Mesendoderm (in vitro differentiated cells): ENCODE results near the gene REM2.

Experiments used
- DNase-seq: peaks from one replicate; pipeline ENCODE4 v3.0.0; 2013
- H2AK5ac ChIP-seq: 2 replicates; pipeline ENCODE4 v1.6.1; 2013; ENCODE audit warnings: low read length, inconsistent platforms
- H2BK120ac ChIP-seq: 2 replicates; pipeline ENCODE4 v1.6.1; 2013; ENCODE audit warnings: low read depth, mild to moderate bottlenecking, low read length, moderate library complexity, mixed read lengths
- H2BK15ac ChIP-seq: replicated peaks from 2 replicates; pipeline ENCODE4 v1.6.1; 2013; ENCODE audit warnings: low read depth, mild to moderate bottlenecking, moderate library complexity
- H2BK5ac ChIP-seq: 2 replicates; pipeline ENCODE4 v1.6.1; 2013; ENCODE audit warnings: low read length, inconsistent platforms
- H3K18ac ChIP-seq: 2 replicates; pipeline ENCODE4 v1.6.1; 2013; ENCODE audit warnings: mild to moderate bottlenecking, low read length, mixed read lengths
- H3K23ac ChIP-seq: one replicate; pipeline ENCODE4 v1.6.1; 2013; ENCODE audit warnings: low read length
- H3K27ac ChIP-seq: 2 replicates; pipeline ENCODE4 v1.5.1; 2013; ENCODE audit warnings: low read depth, mild to moderate bottlenecking, inconsistent platforms, low read length, moderate library complexity
- H3K27me3 ChIP-seq: 2 replicates; pipeline ENCODE4 v1.6.1; 2013; ENCODE audit warnings: low read length, control low read depth, mild to moderate bottlenecking, inconsistent platforms; ENCODE audit not compliant: insufficient read depth, poor library complexity
- H3K36me3 ChIP-seq: 2 replicates; pipeline ENCODE4 v1.6.1; 2013; ENCODE audit warnings: low read length, inconsistent platforms; ENCODE audit not compliant: control insufficient read depth, insufficient read depth
- H3K4ac ChIP-seq: one replicate; pipeline ENCODE4 v1.6.1; 2013; ENCODE audit warnings: low read depth, mild to moderate bottlenecking, low read length, moderate library complexity
- H3K4me1 ChIP-seq: 2 replicates; pipeline ENCODE4 v1.6.1; 2013; ENCODE audit warnings: low read depth, low read length, inconsistent platforms; ENCODE audit not compliant: control insufficient read depth
- H3K4me2 ChIP-seq: 2 replicates; pipeline ENCODE4 v1.6.1; 2013; ENCODE audit warnings: low read length
- H3K4me3 ChIP-seq: 2 replicates; pipeline ENCODE4 v1.5.1; 2013; ENCODE audit warnings: mild to moderate bottlenecking, low read length
- H3K56ac ChIP-seq: one replicate; pipeline ENCODE4 v1.6.1; 2013; ENCODE audit warnings: low read length
- H3K79me1 ChIP-seq: 2 replicates; pipeline ENCODE4 v1.6.1; 2013; ENCODE audit warnings: low read length, inconsistent platforms
- H3K79me2 ChIP-seq: 2 replicates; pipeline ENCODE4 v1.6.1; 2013; ENCODE audit warnings: mild to moderate bottlenecking, low read length; ENCODE audit not compliant: control insufficient read depth, insufficient read depth
- H3K9ac ChIP-seq: 2 replicates; pipeline ENCODE4 v1.6.1; 2013; ENCODE audit warnings: low read length, inconsistent platforms
- H4K5ac ChIP-seq: one replicate; pipeline ENCODE4 v1.6.1; 2013; ENCODE audit warnings: low read length
- H4K8ac ChIP-seq: one replicate; pipeline ENCODE4 v1.6.1; 2013; ENCODE audit warnings: low read depth, mild to moderate bottlenecking, control low read depth, low read length, moderate library complexity
- WGBS: extraction: QIAGEN DNeasy Blood & Tissue Kit; methylation state at CpG from one replicate; pipeline ENCODE4 v1.1.7; 2013; ENCODE audit warnings: low lambda C conversion rate, missing lambda C conversion rate; ENCODE audit not compliant: insufficient coverage; ENCODE audit errors: extremely low coverage; 5-methylcytosine and 5-hydroxymethylcytosine counted together

Gene REM2

DNA sequence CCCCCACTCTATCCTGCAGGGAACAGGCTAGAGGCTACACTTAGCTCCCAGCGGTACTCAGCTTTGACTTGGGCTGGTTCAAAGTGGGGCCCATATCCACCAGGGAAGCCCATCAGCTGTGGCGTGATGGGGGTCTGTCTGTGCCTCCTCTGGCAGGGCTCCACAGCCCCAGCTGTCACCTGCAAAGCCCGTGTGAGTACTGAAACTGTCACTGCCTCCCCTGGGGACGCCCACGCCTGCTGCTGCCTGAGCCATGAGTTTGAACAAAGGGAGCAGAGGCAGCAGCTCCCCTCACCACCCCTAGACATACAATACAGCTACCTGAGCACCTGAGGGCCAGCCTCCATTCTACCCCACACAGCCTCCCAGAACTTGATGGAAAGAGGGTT is 5.0 kb downstream of the REM2 start:
- H3K79me2 ChIP-seq, result no peaks in the 10 kb centered on the region
- peak overlapping the region; percentile 54 for H3K4me2 ChIP-seq
- no CpG with 5 or more reads among the region's 5 CpGs for whole genome bisulfite sequencing
- H2BK120ac ChIP-seq, result no peak overlapping the region
- no peak overlapping the region for H3K27ac ChIP-seq
- H4K8ac ChIP-seq, result no peak overlapping the region
- peak overlapping the region; percentile 81 for H3K56ac ChIP-seq
- H2AK5ac ChIP-seq, result peak overlapping the region; percentile 48
- no peaks in the 10 kb centered on the region for H3K79me1 ChIP-seq
- H3K27me3 ChIP-seq, result no peaks in the 10 kb centered on the region
- DNase-seq, result no peak
- H3K23ac ChIP-seq, result no peak overlapping the region
- peak overlapping the region; percentile 77 for H3K9ac ChIP-seq
- no peak overlapping the region for H3K18ac ChIP-seq
- H3K36me3 ChIP-seq, result no peaks in the 10 kb centered on the region
- no peak overlapping the region for H2BK15ac ChIP-seq
- no peak overlapping the region for H2BK5ac ChIP-seq
- H3K4ac ChIP-seq, result no peak overlapping the region
- peak overlapping the region; percentile 37 for H4K5ac ChIP-seq
- H3K4me3 ChIP-seq, result no peak overlapping the region
- peaks cover 9% of the 10 kb centered on the region for H3K4me1 ChIP-seq

DNA sequence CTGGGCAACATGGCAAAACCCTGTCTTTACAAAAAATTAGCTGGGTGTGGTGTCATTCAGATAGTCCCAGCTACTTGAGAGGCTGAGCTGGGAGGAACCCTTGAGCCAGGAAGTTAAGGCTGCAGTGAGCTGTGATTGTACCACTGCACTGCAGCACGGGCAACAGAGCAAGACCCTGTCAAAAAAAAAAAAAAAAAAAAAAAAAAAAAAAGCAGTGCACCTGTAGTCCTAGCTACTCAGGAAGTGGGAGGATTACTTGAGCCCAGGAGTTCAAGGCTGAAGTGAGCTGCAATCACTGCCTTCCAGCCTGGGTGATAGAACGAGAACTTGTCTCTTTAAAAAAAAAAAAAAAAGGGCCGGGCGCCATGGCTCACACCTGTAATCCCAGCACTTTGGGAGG is 5.6 kb downstream of the REM2 start:
- H3K23ac ChIP-seq, result no peak overlapping the region
- DNase-seq, result no peak
- H4K8ac ChIP-seq, result no peak overlapping the region
- H3K27ac ChIP-seq, result no peak overlapping the region
- H3K27me3 ChIP-seq, result no peaks in the 10 kb centered on the region
- no peak overlapping the region for H3K4ac ChIP-seq
- no peak overlapping the region for H3K9ac ChIP-seq
- no peaks in the 10 kb centered on the region for H3K79me2 ChIP-seq
- no peaks in the 10 kb centered on the region for H3K36me3 ChIP-seq
- no CpG with 5 or more reads among the region's 4 CpGs for WGBS
- H4K5ac ChIP-seq, result no peak overlapping the region
- H2BK15ac ChIP-seq, result no peak overlapping the region
- no peak overlapping the region for H3K56ac ChIP-seq
- no peak overlapping the region for H2AK5ac ChIP-seq
- no peaks in the 10 kb centered on the region for H3K79me1 ChIP-seq
- H3K4me3 ChIP-seq, result no peak overlapping the region
- H3K18ac ChIP-seq, result no peak overlapping the region
- no peak overlapping the region for H3K4me2 ChIP-seq
- no peak overlapping the region for H2BK120ac ChIP-seq
- no peak overlapping the region for H2BK5ac ChIP-seq
- H3K4me1 ChIP-seq, result peaks cover 4% of the 10 kb centered on the region

DNA sequence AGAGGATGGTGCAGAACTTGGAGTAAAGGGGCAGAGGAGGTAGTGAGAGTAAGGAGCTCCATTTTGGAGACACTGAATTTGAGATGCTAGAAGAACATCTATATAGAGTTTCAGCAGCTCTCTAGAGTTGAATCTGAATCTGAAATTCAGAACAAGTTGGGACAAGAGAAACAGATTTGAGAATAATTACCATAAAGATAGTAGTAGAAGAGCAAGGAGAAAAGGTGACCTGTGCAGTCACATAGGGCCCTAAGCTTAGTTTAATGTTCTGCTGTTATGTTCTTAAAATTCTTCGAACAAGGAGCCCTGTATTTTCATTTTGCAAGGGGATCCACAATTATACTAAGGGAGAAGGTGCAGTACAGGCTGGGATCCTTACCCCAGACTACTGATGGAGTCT is 7.4 kb downstream of the REM2 start:
- Histone ChIP-seq H3K36me3 (no peaks in the 10 kb centered on the region), H4K5ac (no peak overlapping the region), H3K79me2 (no peaks in the 10 kb centered on the region), H2BK15ac (no peak overlapping the region), H3K4me1 (peaks cover 3% of the 10 kb centered on the region), H3K9ac (no peak overlapping the region), H2BK5ac (no peak overlapping the region), H3K56ac (no peak overlapping the region), H3K79me1 (no peaks in the 10 kb centered on the region), H3K4me2 (no peak overlapping the region), H4K8ac (no peak overlapping the region), H3K18ac (no peak overlapping the region), H2AK5ac (no peak overlapping the region), H3K27ac (no peak overlapping the region), H3K4me3 (no peak overlapping the region), H3K23ac (no peak overlapping the region), H3K4ac (no peak overlapping the region), H3K27me3 (no peaks in the 10 kb centered on the region), H2BK120ac (no peak overlapping the region)
- DNase-seq, result no peak
- WGBS, result no CpG with 5 or more reads among the region's 1 CpG

DNA sequence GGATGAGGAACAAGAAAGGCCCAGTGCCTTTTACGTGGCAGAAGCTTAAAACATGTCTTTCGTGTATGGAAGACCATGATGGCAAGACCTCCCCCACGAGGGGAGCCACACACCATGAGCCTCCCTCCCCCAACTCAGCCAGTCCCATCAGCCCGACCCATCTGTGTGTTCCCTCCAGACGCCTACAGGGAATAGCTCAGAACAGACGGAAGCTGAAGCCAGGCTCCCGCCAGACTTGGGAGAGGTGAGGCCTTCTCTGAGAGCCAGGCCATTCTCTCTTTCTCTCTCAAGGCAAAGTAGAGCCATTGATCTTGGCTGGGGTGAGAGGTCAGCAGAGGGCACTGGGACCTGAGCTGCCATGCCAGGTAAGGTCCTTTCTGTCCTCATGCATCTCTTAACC is 9.5 kb downstream of the REM2 start:
- Histone ChIP-seq H3K27ac (no peak overlapping the region), H2AK5ac (no peak overlapping the region), H3K79me1 (no peaks in the 10 kb centered on the region), H3K9ac (peak overlapping the region; percentile 11), H3K18ac (no peak overlapping the region), H3K4ac (no peak overlapping the region), H2BK5ac (no peak overlapping the region), H3K27me3 (no peaks in the 10 kb centered on the region), H3K56ac (no peak overlapping the region), H3K36me3 (no peaks in the 10 kb centered on the region), H4K5ac (no peak overlapping the region), H3K79me2 (no peaks in the 10 kb centered on the region), H4K8ac (no peak overlapping the region), H3K4me2 (no peak overlapping the region), H2BK120ac (no peak overlapping the region), H3K4me1 (peaks cover 3% of the 10 kb centered on the region), H3K4me3 (no peak overlapping the region), H3K23ac (no peak overlapping the region), H2BK15ac (no peak overlapping the region)
- WGBS, result no CpG with 5 or more reads among the region's 7 CpGs
- DNase-seq, result no peak

DNA sequence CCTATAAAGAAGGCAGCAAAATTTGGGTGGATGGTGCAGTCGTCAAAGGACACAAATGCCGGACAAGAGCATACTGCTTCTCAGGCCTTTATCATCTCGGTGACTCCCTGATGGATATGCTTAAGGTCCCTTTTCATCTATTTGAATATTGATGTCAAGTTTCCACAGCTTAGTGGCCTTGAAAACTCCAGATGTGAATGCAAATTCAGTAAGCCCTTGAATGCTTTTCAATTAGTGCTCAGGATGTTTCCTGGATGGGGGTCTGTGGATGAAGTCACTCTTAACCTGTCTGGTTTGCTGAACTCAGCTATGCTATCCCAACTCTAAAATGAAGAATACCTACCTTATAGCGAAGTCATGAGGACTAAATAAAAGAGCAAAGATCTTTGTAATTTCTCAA is 10.7 kb downstream of the REM2 start:
- H3K4me2 ChIP-seq, result no peak overlapping the region
- no peak overlapping the region for H3K18ac ChIP-seq
- no peak overlapping the region for H3K56ac ChIP-seq
- no peak overlapping the region for H2BK15ac ChIP-seq
- no peak overlapping the region for H3K9ac ChIP-seq
- no peak for DNase-seq
- no peaks in the 10 kb centered on the region for H3K79me1 ChIP-seq
- no peak overlapping the region for H2BK120ac ChIP-seq
- no peak overlapping the region for H3K23ac ChIP-seq
- H2BK5ac ChIP-seq, result no peak overlapping the region
- H4K8ac ChIP-seq, result no peak overlapping the region
- no peak overlapping the region for H2AK5ac ChIP-seq
- H3K27ac ChIP-seq, result no peak overlapping the region
- no peak overlapping the region for H3K4ac ChIP-seq
- no peak overlapping the region for H3K4me3 ChIP-seq
- no CpG with 5 or more reads among the region's 4 CpGs for WGBS
- H3K27me3 ChIP-seq, result no peaks in the 10 kb centered on the region
- no peak overlapping the region for H4K5ac ChIP-seq
- H3K36me3 ChIP-seq, result no peaks in the 10 kb centered on the region
- H3K4me1 ChIP-seq, result no peaks in the 10 kb centered on the region
- no peaks in the 10 kb centered on the region for H3K79me2 ChIP-seq

DNA sequence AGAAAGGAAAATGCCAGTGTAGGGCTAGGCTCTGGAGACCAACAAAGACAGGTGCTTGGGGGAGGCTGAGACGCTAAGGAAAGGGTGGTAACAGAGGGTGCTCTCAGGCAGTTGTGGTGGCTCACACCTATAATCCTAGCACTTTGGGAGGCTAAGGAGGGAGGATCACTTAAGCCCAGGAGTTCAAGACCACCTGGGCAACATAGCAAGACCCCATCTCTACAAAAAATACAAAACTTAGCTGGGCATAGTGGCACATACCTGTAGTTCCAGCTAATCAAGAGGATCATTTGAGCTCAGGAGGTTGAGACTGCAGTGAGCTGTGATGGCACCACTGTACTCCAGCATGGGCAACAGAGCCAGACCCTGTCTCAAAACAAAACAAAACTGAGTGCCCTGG is 12.4 kb downstream of the REM2 start:
- Histone ChIP-seq H3K4ac (no peak overlapping the region), H3K27me3 (no peaks in the 10 kb centered on the region), H2BK15ac (no peak overlapping the region), H3K4me2 (no peak overlapping the region), H2BK5ac (no peak overlapping the region), H3K9ac (no peak overlapping the region), H3K36me3 (no peaks in the 10 kb centered on the region), H3K79me1 (no peaks in the 10 kb centered on the region), H3K56ac (no peak overlapping the region), H3K4me3 (no peak overlapping the region), H3K79me2 (no peaks in the 10 kb centered on the region), H4K5ac (no peak overlapping the region), H4K8ac (no peak overlapping the region), H3K18ac (no peak overlapping the region), H3K27ac (no peak overlapping the region), H3K23ac (no peak overlapping the region), H2BK120ac (no peak overlapping the region), H2AK5ac (no peak overlapping the region), H3K4me1 (no peaks in the 10 kb centered on the region)
- no peak for DNase-seq
- WGBS, result no CpG with 5 or more reads among the region's 1 CpG
